ENCODE data around the gene SLC16A9. TPM values are rescaled to one million over a fixed set of nuclear protein-coding genes. Genes with fewer than 3 reads are reported as not detected.
"Not testable (repeated sequence)": the region's sequence is repeated elsewhere in the genome, so short reads cannot be mapped to it uniquely, and the experiment has no call there.

The SLC16A9 gene
- 3.9 TPM for polyA plus RNA-seq (2012; ENCODE audit: missing spikeins)

- TF ChIP-seq POLR2A (IDR thresholded peaks at IDR 0.05; ENCODE audit: low read depth, low read length) (peak; percentile 17; the same call in 1 of the 2 replicates), TAF1 (IDR thresholded peaks at IDR 0.05; ENCODE audit: borderline replicate concordance, low read depth, low read length) (no peak)
- FAIRE-seq (peak; percentile 67), DNase-seq (ENCODE audit: insufficient read length) (peak; percentile 69)
Measured at GRCh38 chr10:59709395-59710125, at the start of gene SLC16A9. SLC16A9 (minus strand) TSS chr10:59709850; CDS start chr10:59684291, 25,559 bp downstream.

GRCh38 chr10:59757966-59758365, 48.3 kb upstream of the SLC16A9 start:
- DNase-seq (ENCODE audit: insufficient read length) (no peak), FAIRE-seq (no peak)

GRCh38 chr10:59754951-59755350, 45.3 kb upstream of the SLC16A9 start:
- no peak for DNase-seq (ENCODE audit: insufficient read length)
- TF ChIP-seq POLR2A (IDR thresholded peaks at IDR 0.05; ENCODE audit: low read depth, low read length) (no peak), TAF1 (IDR thresholded peaks at IDR 0.05; ENCODE audit: borderline replicate concordance, low read depth, low read length) (no peak), POLR2AphosphoS5 (IDR thresholded peaks at IDR 0.05; ENCODE audit: low read depth, low read length) (no peak)
- no peak for FAIRE-seq

More at GRCh38 chr10:59757966-59758365, 48.3 kb upstream of the SLC16A9 start:
- no peak for TF ChIP-seq POLR2AphosphoS5 (IDR thresholded peaks at IDR 0.05; ENCODE audit: low read depth, low read length)
- no peak for TF ChIP-seq TAF1 (IDR thresholded peaks at IDR 0.05; ENCODE audit: borderline replicate concordance, low read depth, low read length)
- TF ChIP-seq POLR2A (IDR thresholded peaks at IDR 0.05; ENCODE audit: low read depth, low read length), result no peak

- FAIRE-seq (no peak), DNase-seq (ENCODE audit: insufficient read length) (no peak)
- TF ChIP-seq POLR2A (IDR thresholded peaks at IDR 0.05; ENCODE audit: low read depth, low read length) (no peak), TAF1 (IDR thresholded peaks at IDR 0.05; ENCODE audit: borderline replicate concordance, low read depth, low read length) (no peak), POLR2AphosphoS5 (IDR thresholded peaks at IDR 0.05; ENCODE audit: low read depth, low read length) (no peak)
Measured at GRCh38 chr10:59753267-59753666, 43.6 kb upstream of the SLC16A9 start, which contains the start of gene MRLN. MRLN (minus strand) TSS chr10:59753455.

DNA sequence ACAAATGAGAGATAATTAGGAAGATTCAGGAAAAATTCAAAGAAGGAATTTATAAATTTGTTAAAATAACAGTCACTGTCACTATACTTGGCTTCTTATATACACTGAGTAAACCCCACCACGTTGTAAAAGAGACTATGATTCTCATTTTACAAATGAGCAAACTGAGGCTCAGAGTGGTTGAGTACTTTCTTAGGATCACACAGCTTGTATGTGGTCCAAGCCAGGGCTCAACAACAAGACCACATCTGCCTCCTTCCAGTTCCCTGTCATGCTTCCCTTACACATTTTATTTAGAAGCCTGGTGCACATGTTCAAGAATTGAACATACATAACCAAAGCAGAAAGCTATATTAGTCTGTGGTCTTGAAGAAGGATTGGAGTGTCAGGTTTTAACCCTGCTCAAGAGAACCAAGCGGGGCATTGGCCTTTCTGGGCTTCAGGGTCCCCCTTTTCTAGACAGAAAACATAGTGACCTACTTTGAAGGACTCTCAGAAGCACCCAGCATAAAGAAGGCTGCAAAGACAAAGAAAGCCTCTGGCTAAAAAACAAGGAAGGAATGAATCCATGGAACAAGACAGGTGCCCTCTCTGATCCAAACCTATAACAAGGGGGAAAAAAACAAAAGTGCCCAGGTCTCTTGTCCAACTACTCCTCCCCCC, 42.8 kb upstream of the SLC16A9 start:
- TF ChIP-seq POLR2AphosphoS5 (IDR thresholded peaks at IDR 0.05; ENCODE audit: low read depth, low read length), result no peak
- no peak for TF ChIP-seq TAF1 (IDR thresholded peaks at IDR 0.05; ENCODE audit: borderline replicate concordance, low read depth, low read length)
- no peak for TF ChIP-seq POLR2A (IDR thresholded peaks at IDR 0.05; ENCODE audit: low read depth, low read length)
- DNase-seq (ENCODE audit: insufficient read length), result no peak
- FAIRE-seq, result no peak

- no peak for FAIRE-seq
- TF ChIP-seq TAF1 (IDR thresholded peaks at IDR 0.05; ENCODE audit: borderline replicate concordance, low read depth, low read length) (no peak), POLR2A (IDR thresholded peaks at IDR 0.05; ENCODE audit: low read depth, low read length) (no peak)
- DNase-seq (ENCODE audit: insufficient read length), result no peak
Measured at GRCh38 chr10:59750155-59750945, 40.7 kb upstream of the SLC16A9 start.

DNA sequence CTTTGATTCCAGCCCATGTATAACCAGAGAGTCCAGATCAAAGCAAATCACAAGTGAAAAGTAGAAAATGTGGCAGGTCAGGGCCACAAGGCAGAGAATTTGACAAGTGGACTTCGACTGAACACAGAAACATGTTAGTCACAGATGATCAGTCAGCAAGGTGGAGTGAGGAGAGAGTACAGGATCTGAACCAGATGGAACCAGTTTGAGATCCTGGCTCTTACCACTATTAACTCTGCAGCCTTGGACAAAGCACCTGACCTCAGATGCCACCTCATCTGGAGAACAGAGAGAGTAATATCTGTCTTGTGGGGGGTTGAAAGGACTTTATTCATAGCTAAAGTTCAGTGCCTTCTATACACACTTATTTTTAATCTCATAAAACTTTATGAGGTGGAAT, 39.2 kb upstream of the SLC16A9 start:
- DNase-seq (ENCODE audit: insufficient read length) (peak; percentile 4), FAIRE-seq (no peak)
- TF ChIP-seq TAF1 (IDR thresholded peaks at IDR 0.05; ENCODE audit: borderline replicate concordance, low read depth, low read length) (no peak), POLR2A (IDR thresholded peaks at IDR 0.05; ENCODE audit: low read depth, low read length) (no peak), POLR2AphosphoS5 (IDR thresholded peaks at IDR 0.05; ENCODE audit: low read depth, low read length) (no peak)

DNA sequence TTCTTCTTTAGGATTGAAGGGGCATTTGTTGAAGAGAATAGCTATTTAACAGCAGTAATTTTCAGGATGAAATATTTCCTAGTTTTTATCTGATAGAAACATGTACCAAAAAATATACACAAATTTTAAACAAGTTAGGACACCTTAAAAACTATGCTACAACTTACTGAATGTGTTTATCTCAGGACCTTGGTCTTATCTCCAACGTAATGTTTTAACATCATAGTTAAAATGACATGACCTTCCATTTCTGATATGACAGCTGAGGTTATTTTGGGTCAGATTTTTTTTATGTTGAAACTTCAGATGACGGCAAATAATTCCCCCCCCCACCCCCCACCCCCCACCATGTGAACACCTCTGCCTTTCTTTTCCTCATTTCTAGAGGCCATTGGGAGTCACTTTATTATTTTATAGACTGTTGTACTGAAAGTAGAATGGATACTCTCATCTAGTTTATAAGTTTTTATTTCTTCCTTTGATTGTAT, 35.6 kb upstream of the SLC16A9 start:
- FAIRE-seq, result no peak

DNA sequence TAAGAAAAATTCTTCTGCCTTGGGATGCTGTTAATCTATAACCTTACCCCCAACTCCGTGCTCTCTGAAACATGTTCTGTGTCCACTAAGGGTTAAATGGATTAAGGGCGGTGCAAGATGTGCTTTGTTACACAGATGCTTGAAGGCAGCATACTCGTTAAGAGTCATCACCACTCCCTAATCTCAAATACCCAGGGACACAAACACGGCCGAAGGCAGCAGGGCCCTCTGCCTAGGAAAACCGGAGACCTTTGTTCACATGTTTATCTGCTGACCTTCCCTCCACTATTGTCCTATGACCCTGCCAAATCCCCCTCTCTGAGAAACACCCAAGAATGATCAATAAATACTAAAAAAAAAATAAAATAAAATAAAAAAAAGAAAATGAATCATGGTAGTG, 35.1 kb upstream of the SLC16A9 start:
- DNase-seq (ENCODE audit: insufficient read length); FAIRE-seq: not testable (repeated sequence)

More for the DNA sequence above, 35.6 kb upstream of the SLC16A9 start:
- TF ChIP-seq POLR2AphosphoS5 (IDR thresholded peaks at IDR 0.05; ENCODE audit: low read depth, low read length), result no peak
- TF ChIP-seq POLR2A (IDR thresholded peaks at IDR 0.05; ENCODE audit: low read depth, low read length), result no peak
- no peak for TF ChIP-seq TAF1 (IDR thresholded peaks at IDR 0.05; ENCODE audit: borderline replicate concordance, low read depth, low read length)
- no peak for DNase-seq (ENCODE audit: insufficient read length)

DNA sequence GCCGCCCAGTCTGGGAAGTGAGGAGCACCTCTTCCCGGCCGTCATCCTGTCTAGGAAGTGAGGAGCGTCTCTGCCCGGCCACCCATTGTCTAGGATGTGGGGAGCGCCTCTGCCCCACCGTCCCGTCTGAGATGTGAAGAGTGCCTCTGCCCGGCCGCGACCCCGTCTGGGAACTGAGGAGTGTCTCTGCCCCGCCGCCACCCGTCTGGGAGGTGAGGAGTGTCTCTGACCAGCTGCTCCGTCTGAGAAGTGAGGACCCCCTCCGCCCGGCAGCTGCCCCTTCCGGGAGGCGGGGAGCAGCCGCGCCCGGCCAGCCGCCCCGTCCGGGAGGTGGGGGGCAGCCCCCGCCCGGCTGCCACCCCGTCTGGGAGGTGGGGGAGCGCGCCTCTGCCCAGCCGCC, 34.5 kb upstream of the SLC16A9 start:
- DNase-seq (ENCODE audit: insufficient read length); FAIRE-seq: not testable (repeated sequence)

DNA sequence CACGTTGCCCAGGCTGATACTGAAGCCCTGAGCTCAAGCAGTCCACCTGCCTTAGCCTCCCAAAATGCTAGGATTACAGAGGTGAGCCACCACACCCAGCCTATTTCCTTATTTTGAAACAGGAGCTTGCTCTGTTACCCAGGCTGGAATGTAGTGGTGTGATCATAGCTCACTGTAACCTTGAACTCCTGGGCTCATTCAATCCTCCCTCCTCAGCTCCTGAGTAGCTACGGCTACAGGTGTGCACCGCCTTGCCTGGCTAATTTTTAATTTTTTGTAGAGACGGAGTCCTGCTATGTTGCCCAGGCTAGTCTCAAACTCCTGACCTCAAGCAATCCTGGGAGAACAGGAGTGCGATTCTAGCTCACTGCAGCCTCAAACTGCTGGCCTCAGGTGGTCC, 31.9 kb upstream of the SLC16A9 start:
- DNase-seq (ENCODE audit: insufficient read length) (no peak), FAIRE-seq (no peak)
- TF ChIP-seq POLR2AphosphoS5 (IDR thresholded peaks at IDR 0.05; ENCODE audit: low read depth, low read length) (no peak), POLR2A (IDR thresholded peaks at IDR 0.05; ENCODE audit: low read depth, low read length) (no peak), TAF1 (IDR thresholded peaks at IDR 0.05; ENCODE audit: borderline replicate concordance, low read depth, low read length) (no peak)

All from GM12892 (cell line).